Suprapubic skin (tissue), 4 donors: ENCODE data around the gene NMNAT2. TPM values are rescaled to one million over a fixed set of nuclear protein-coding genes. Genes with fewer than 3 reads are reported as not detected.

Experiments used
- DNase-seq, 2 donors: peaks; one replicate each; pipeline ENCODE4 v3.0.0-alpha.2; 2019; ENCODE audit warnings: low spot score in 2 of 2
- H3K27ac ChIP-seq: fragments of 200-600 bp; sonication (generic); one replicate; pipeline ENCODE4 v1.5.1; 2019
- H3K27me3 ChIP-seq: fragments of 200-600 bp; sonication (generic); one replicate; pipeline ENCODE4 v1.5.1; 2019
- H3K36me3 ChIP-seq: fragments of 200-600 bp; sonication (generic); one replicate; pipeline ENCODE4 v1.5.1; 2019
- H3K4me1 ChIP-seq: fragments of 200-600 bp; sonication (generic); one replicate; pipeline ENCODE4 v1.5.1; 2019
- H3K4me3 ChIP-seq: fragments of 200-600 bp; sonication (generic); one replicate; pipeline ENCODE4 v1.5.1; 2019; ENCODE audit warnings: mild to moderate bottlenecking
- H3K9me3 ChIP-seq: fragments of 200-600 bp; sonication (generic); one replicate; pipeline ENCODE4 v1.5.1; 2019
- CTCF ChIP-seq, 2 donors: fragments of 200-600 bp in 1 of 2; fragments of 450-650 bp in 1 of 2; sonication (generic) in 1 of 2; IDR thresholded peaks; one replicate each; pipeline ENCODE4 v1.5.1; 2016 to 2019; ENCODE audit warnings: antibody characterized with exemption in 2 of 2, mild to moderate bottlenecking in 1 of 2, moderate library complexity in 1 of 2
- EP300 ChIP-seq: sonication (generic); formaldehyde crosslinking; IDR thresholded peaks from one replicate; pipeline ENCODE4 v1.6.1; 2017; ENCODE audit warnings: antibody characterized with exemption
- POLR2A ChIP-seq, 2 donors: fragments of 450-650 bp; IDR thresholded peaks; one replicate each; pipeline ENCODE4 v1.6.1; 2017; ENCODE audit warnings: antibody characterized with exemption in 2 of 2, mild to moderate bottlenecking in 2 of 2, moderate library complexity in 2 of 2
- POLR2AphosphoS5 ChIP-seq, 3 donors: sonication (generic); formaldehyde crosslinking; IDR thresholded peaks; one replicate each; pipeline ENCODE4 v1.6.1; 2017; ENCODE audit warnings: antibody characterized with exemption in 3 of 3
- WGBS: methylation state at CpG from one replicate; pipeline ENCODE4 v1.1.5; 2018; 5-methylcytosine and 5-hydroxymethylcytosine counted together
- total RNA-seq, 4 donors: library from RNA; depleted of rRNA; stranded (reverse); fragments of >200 nt; gene quantifications; one replicate each; pipeline ENCODE4 v1.1.0, GENCODE V29; 2016

Gene NMNAT2
- total RNA-seq, 4 donors from 2014 or later = 0.48 to 0.81 (median 0.68) TPM

GRCh38 chr1:183289051-183289496 is 129.1 kb downstream of the NMNAT2 start:
- no peak overlapping the region for H3K27ac ChIP-seq
- no peaks in the 10 kb centered on the region for H3K27me3 ChIP-seq
- no peak overlapping the region for H3K4me3 ChIP-seq
- peaks cover 24% of the 10 kb centered on the region for H3K4me1 ChIP-seq
- H3K36me3 ChIP-seq = no peaks in the 10 kb centered on the region
- DNase-seq = no peak
- TF ChIP-seq POLR2A (IDR thresholded peaks at IDR 0.05) = no peak
- TF ChIP-seq POLR2AphosphoS5 (IDR thresholded peaks at IDR 0.05) = no peak
- TF ChIP-seq CTCF (IDR thresholded peaks at IDR 0.05) = no peak
- TF ChIP-seq EP300 = no peak
- 95% methylated on average over 2 of the region's 9 CpGs for WGBS
- no peaks in the 10 kb centered on the region for H3K9me3 ChIP-seq

- Histone ChIP-seq H3K36me3 (no peaks in the 10 kb centered on the region), H3K27ac (no peak overlapping the region), H3K27me3 (no peaks in the 10 kb centered on the region), H3K4me3 (no peak overlapping the region), H3K9me3 (no peaks in the 10 kb centered on the region), H3K4me1 (peaks cover 29% of the 10 kb centered on the region)
- TF ChIP-seq POLR2A (IDR thresholded peaks at IDR 0.05) = no peak
- no peak for TF ChIP-seq POLR2AphosphoS5 (IDR thresholded peaks at IDR 0.05)
- no peak for TF ChIP-seq EP300
- TF ChIP-seq CTCF (IDR thresholded peaks at IDR 0.05) = no peak
- DNase-seq = no peak
- whole genome bisulfite sequencing = 86% methylated on average over 2 of the region's 2 CpGs
Observed at GRCh38 chr1:183288583-183288982, 129.6 kb downstream of the NMNAT2 start.

GRCh38 chr1:183287191-183287675 is 130.9 kb downstream of the NMNAT2 start:
- Histone ChIP-seq H3K27ac (no peak overlapping the region), H3K27me3 (no peaks in the 10 kb centered on the region), H3K9me3 (no peaks in the 10 kb centered on the region), H3K4me1 (peaks cover 30% of the 10 kb centered on the region), H3K4me3 (no peak overlapping the region), H3K36me3 (no peaks in the 10 kb centered on the region)
- no peak for DNase-seq
- whole genome bisulfite sequencing = 86% methylated on average over 5 of the region's 5 CpGs
- no peak for TF ChIP-seq EP300
- no peak for TF ChIP-seq POLR2AphosphoS5 (IDR thresholded peaks at IDR 0.05)
- TF ChIP-seq CTCF (IDR thresholded peaks at IDR 0.05) = no peak
- no peak for TF ChIP-seq POLR2A (IDR thresholded peaks at IDR 0.05)

- no peak overlapping the region for H3K4me3 ChIP-seq
- DNase-seq = no peak
- no peaks in the 10 kb centered on the region for H3K27me3 ChIP-seq
- WGBS = 95% methylated on average over 4 of the region's 4 CpGs
- H3K27ac ChIP-seq = no peak overlapping the region
- H3K9me3 ChIP-seq = no peaks in the 10 kb centered on the region
- H3K4me1 ChIP-seq = peaks cover 34% of the 10 kb centered on the region
- TF ChIP-seq POLR2A (IDR thresholded peaks at IDR 0.05) (no peak), POLR2AphosphoS5 (IDR thresholded peaks at IDR 0.05) (no peak)
- no peaks in the 10 kb centered on the region for H3K36me3 ChIP-seq
Observed at GRCh38 chr1:183285746-183286145, 132.4 kb downstream of the NMNAT2 start.

- Histone ChIP-seq H3K36me3 (no peaks in the 10 kb centered on the region), H3K9me3 (no peaks in the 10 kb centered on the region), H3K27ac (no peak overlapping the region), H3K4me1 (peaks cover 34% of the 10 kb centered on the region), H3K27me3 (no peaks in the 10 kb centered on the region), H3K4me3 (no peak overlapping the region)
- no peak for TF ChIP-seq CTCF (IDR thresholded peaks at IDR 0.05)
- no peak for TF ChIP-seq EP300
- TF ChIP-seq POLR2AphosphoS5 (IDR thresholded peaks at IDR 0.05) = no peak
- TF ChIP-seq POLR2A (IDR thresholded peaks at IDR 0.05) = no peak
- DNase-seq = no peak
- 90% methylated on average over 1 of the region's 1 CpG for WGBS
Observed at GRCh38 chr1:183285256-183285655, 132.9 kb downstream of the NMNAT2 start.

GRCh38 chr1:183284086-183284485 is 134.1 kb downstream of the NMNAT2 start:
- Histone ChIP-seq H3K27ac (no peak overlapping the region), H3K4me3 (no peak overlapping the region)
- 68% methylated on average over 5 of the region's 5 CpGs for WGBS

More at GRCh38 chr1:183284086-183284485, 134.1 kb downstream of the NMNAT2 start:
- TF ChIP-seq CTCF (IDR thresholded peaks at IDR 0.05) (no peak), POLR2A (IDR thresholded peaks at IDR 0.05) (no peak), POLR2AphosphoS5 (IDR thresholded peaks at IDR 0.05) (no peak)
- Histone ChIP-seq H3K9me3 (no peaks in the 10 kb centered on the region), H3K27me3 (no peaks in the 10 kb centered on the region), H3K4me1 (peaks cover 44% of the 10 kb centered on the region), H3K36me3 (no peaks in the 10 kb centered on the region)
- DNase-seq = no peak
